GM23338 (cell line): ENCODE data around the gene SFT2D3. TPM values are rescaled to one million over a fixed set of nuclear protein-coding genes. Genes with fewer than 3 reads are reported as not detected.
"Not testable (repeated sequence)": the region's sequence is repeated elsewhere in the genome, so short reads cannot be mapped to it uniquely, and the experiment has no call there.

Experiments
- ATAC-seq: fragments of 200-7000 bp; cut with Tn5 transposase; 3 replicates; pipeline ENCODE4 v1.9.1; 2020
- DNase-seq: peaks from one replicate; pipeline ENCODE4 v3.0.0-alpha.2; 2015; ENCODE audit warnings: low spot score
- H2AFZ ChIP-seq: fragments of 200-600 bp; sonication (generic); 2 replicates; pipeline ENCODE4 v1.8.0; 2016; ENCODE audit warnings: antibody characterized with exemption, mild to moderate bottlenecking, moderate library complexity
- H3F3A ChIP-seq: fragments of 200-600 bp; sonication (generic); replicated peaks from 2 replicates; pipeline ENCODE4 v1.8.0; 2017; ENCODE audit warnings: antibody characterized with exemption, mixed run types, low read depth
- H3K27ac ChIP-seq: fragments of 200-600 bp; sonication (generic); 2 replicates; pipeline ENCODE4 v1.6.1; 2016; ENCODE audit warnings: low read depth
- H3K27me3 ChIP-seq: fragments of 200-600 bp; sonication (generic); 2 replicates; pipeline ENCODE4 v1.8.0; 2016; ENCODE audit warnings: mild to moderate bottlenecking, mixed run types, moderate library complexity; ENCODE audit not compliant: insufficient read depth
- H3K36me3 ChIP-seq: fragments of 200-600 bp; sonication (generic); 2 replicates; pipeline ENCODE4 v1.8.0; 2016; ENCODE audit warnings: mild to moderate bottlenecking; ENCODE audit not compliant: insufficient read depth
- H3K4me1 ChIP-seq: fragments of 200-600 bp; sonication (generic); 2 replicates; pipeline ENCODE4 v1.8.0; 2016; ENCODE audit warnings: mild to moderate bottlenecking, moderate library complexity; ENCODE audit not compliant: insufficient read depth
- H3K4me2 ChIP-seq: fragments of 200-600 bp; sonication (generic); 2 replicates; pipeline ENCODE4 v1.7.1; 2017; ENCODE audit warnings: mixed run types
- H3K4me3 ChIP-seq: fragments of 200-600 bp; sonication (generic); 2 replicates; pipeline ENCODE4 v1.6.1; 2016; ENCODE audit warnings: mixed run types
- H3K79me2 ChIP-seq: fragments of 200-600 bp; sonication (generic); replicated peaks from 2 replicates; pipeline ENCODE4 v1.8.0; 2017; ENCODE audit warnings: mild to moderate bottlenecking; ENCODE audit not compliant: insufficient read depth
- H3K9me2 ChIP-seq: fragments of 200-600 bp; sonication (generic); 2 replicates; pipeline ENCODE4 v1.8.0; 2017; ENCODE audit not compliant: insufficient read depth
- H4K20me1 ChIP-seq: fragments of 200-600 bp; sonication (generic); replicated peaks from 2 replicates; pipeline ENCODE4 v1.8.0; 2017; ENCODE audit warnings: mild to moderate bottlenecking; ENCODE audit not compliant: insufficient read depth
- H3K27ac Mint-ChIP-seq: 2 replicates; pipeline ENCODE4 v1.8.0; 2020; ENCODE audit warnings: inconsistent platforms, mild to moderate bottlenecking, moderate library complexity, mixed read lengths
- H3K27me3 Mint-ChIP-seq: 3 replicates; pipeline ENCODE4 v1.8.0; 2022; ENCODE audit warnings: low read depth, mild to moderate bottlenecking, moderate library complexity, mixed read lengths, inconsistent platforms; ENCODE audit not compliant: insufficient read depth, poor library complexity
- H3K36me3 Mint-ChIP-seq: 3 replicates; pipeline ENCODE4 v1.8.0; 2021; ENCODE audit warnings: low read depth, mild to moderate bottlenecking, inconsistent platforms, moderate library complexity, mixed read lengths
- H3K4me1 Mint-ChIP-seq: 3 replicates; pipeline ENCODE4 v1.8.0; 2020; ENCODE audit warnings: mild to moderate bottlenecking, inconsistent platforms, mixed read lengths
- H3K4me3 Mint-ChIP-seq: 3 replicates; pipeline ENCODE4 v1.8.0; 2021; ENCODE audit warnings: moderate library complexity, mild to moderate bottlenecking, inconsistent platforms, mixed read lengths
- H3K9me3 Mint-ChIP-seq: 3 replicates; pipeline ENCODE4 v1.8.0; 2020; ENCODE audit warnings: moderate library complexity, mild to moderate bottlenecking, inconsistent platforms, mixed read lengths
- CREB1 ChIP-seq: fragments of 250-450 bp; sonication (Bioruptor Pico); IDR thresholded peaks from 2 replicates; pipeline ENCODE4 v1.5.0; 2020; ENCODE audit warnings: low read depth, mild to moderate bottlenecking, moderate library complexity
- EZH2phosphoT487 ChIP-seq: fragments of 200-600 bp; sonication (generic); IDR thresholded peaks from one replicate; pipeline ENCODE4 v1.8.1; 2018; ENCODE audit warnings: antibody characterized with exemption; ENCODE audit not compliant: unreplicated experiment
- JUNB ChIP-seq: IDR thresholded peaks from one replicate; pipeline ENCODE4 v1.6.1; 2016; ENCODE audit warnings: antibody characterized with exemption; ENCODE audit not compliant: unreplicated experiment
- POLR2AphosphoS5 ChIP-seq: IDR thresholded peaks from 2 replicates; pipeline ENCODE4 v1.6.1; 2016; ENCODE audit warnings: antibody characterized with exemption, low read depth
- REST ChIP-seq: IDR thresholded peaks from one replicate; pipeline ENCODE4 v1.6.1; 2018; ENCODE audit warnings: antibody characterized with exemption; ENCODE audit not compliant: unreplicated experiment
- STAT1 ChIP-seq: IDR thresholded peaks from one replicate; pipeline ENCODE4 v1.6.1; 2016; ENCODE audit warnings: antibody characterized with exemption; ENCODE audit not compliant: unreplicated experiment
- ZNF114 ChIP-seq: fragments of 250-450 bp; sonication (Bioruptor Pico); IDR thresholded peaks from 2 replicates; pipeline ENCODE4 v1.5.0; 2020; ENCODE audit warnings: mild to moderate bottlenecking, moderate library complexity
- ZNF462 ChIP-seq: fragments of 250-450 bp; sonication (Bioruptor Pico); IDR thresholded peaks from 2 replicates; pipeline ENCODE4 v1.5.0; 2020; ENCODE audit warnings: mild to moderate bottlenecking, moderate library complexity
- polyA plus RNA-seq: library from polyadenylated mRNA; unstranded; fragments of >200 nt; fragmentation: Nextera tagmentation; extraction: Ambion mirVana; gene quantifications from 2 replicates; pipeline ENCODE4 v1.2.1, GENCODE V29; 2016
- total RNA-seq: library from RNA; depleted of rRNA; stranded (reverse); fragments of >200 nt; shearing (Covaris generic); gene quantifications from 2 replicates; pipeline ENCODE4 v1.2.3, GENCODE V29; 2014

SFT2D3 gene
- total and polyA plus RNA-seq, 2 experiments from 2014 or later: 13.7 TPM; not detected in 1

DNA sequence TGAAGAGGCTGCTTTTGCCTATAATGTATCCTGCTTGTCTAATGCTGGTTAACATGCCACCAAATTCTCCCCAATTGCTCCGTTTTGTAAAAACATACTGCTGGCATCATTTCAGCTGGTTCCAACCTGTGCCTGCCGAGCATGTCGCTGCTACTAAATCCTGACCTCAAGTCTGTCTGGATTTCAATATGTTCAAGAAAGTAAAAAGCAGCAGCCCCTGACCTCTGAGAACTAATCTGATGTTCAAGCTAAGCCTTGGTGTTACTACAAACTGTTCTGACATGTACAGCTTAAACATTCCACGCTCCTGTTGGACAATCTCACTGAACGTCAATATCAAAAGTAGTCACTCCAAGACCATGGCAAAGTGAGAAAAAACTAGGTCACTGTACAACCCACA is 46.3 kb downstream of the SFT2D3 start:
- Histone ChIP-seq H3F3A (no peaks in the 10 kb centered on the region), H3K79me2 (no peaks in the 10 kb centered on the region), H4K20me1 (0 out of 2 replicates have a peak, but pooled peaks cover 11% of the 10 kb centered on the region), H3K27me3 (no peaks in the 10 kb centered on the region), H3K4me1 (no peaks in the 10 kb centered on the region), H3K4me2 (no peak overlapping the region), H2AFZ (no peak overlapping the region), H3K4me3 (no peak overlapping the region), H3K27ac (no peak overlapping the region), H3K9me2 (no peaks in the 10 kb centered on the region), H3K36me3 (peaks cover 7% of the 10 kb centered on the region; the same call in 1 of the 2 replicates)
- H3K36me3 Mint-ChIP-seq: peaks cover 11% of the 10 kb centered on the region; the same call in 2 of the 3 replicates
- no peaks in the 10 kb centered on the region for H3K9me3 Mint-ChIP-seq
- H3K27me3 Mint-ChIP-seq: peaks cover 2% of the 10 kb centered on the region
- TF ChIP-seq STAT1: no peak
- TF ChIP-seq ZNF114: no peak
- TF ChIP-seq EZH2phosphoT487: no peak
- no peak for TF ChIP-seq CREB1
- H3K4me3 Mint-ChIP-seq: no peak overlapping the region
- H3K27ac Mint-ChIP-seq: no peak overlapping the region
- H3K4me1 Mint-ChIP-seq: no peaks in the 10 kb centered on the region
- ATAC-seq (no peak), DNase-seq (no peak)

DNA sequence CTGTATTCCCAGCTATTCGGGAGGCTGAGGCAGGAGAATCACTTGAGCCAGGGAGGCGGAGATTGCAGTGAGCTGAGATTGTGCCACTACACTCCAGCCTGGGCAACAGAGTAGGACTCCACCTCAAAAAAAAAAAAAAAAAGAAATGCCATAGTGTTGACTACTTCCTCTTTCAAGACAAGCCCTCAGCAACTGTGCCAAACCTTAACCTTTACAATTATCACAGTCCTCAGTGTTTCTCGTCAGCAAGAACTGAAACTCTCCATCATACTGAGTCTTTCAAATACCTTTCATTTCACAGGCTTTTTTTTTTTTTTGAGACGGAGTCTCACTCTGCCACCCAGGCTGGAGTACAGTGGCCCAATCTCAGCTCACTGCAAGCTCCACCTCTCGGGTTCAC is 48.2 kb downstream of the SFT2D3 start:
- DNase-seq, H3K36me3 ChIP-seq, H3F3A ChIP-seq, H3K4me3 ChIP-seq, H3K27ac Mint-ChIP-seq, H3K9me2 ChIP-seq, H3K9me3 Mint-ChIP-seq, H3K4me2 ChIP-seq, ATAC-seq, H3K27me3 Mint-ChIP-seq, H3K79me2 ChIP-seq, H2AFZ ChIP-seq, H3K27me3 ChIP-seq, H3K27ac ChIP-seq, H3K4me1 Mint-ChIP-seq, H3K4me1 ChIP-seq, H3K4me3 Mint-ChIP-seq: not testable (repeated sequence)
- H4K20me1 ChIP-seq: 0 out of 2 replicates have a peak, but pooled peaks cover 11% of the 10 kb centered on the region
- H3K36me3 Mint-ChIP-seq: peaks cover 11% of the 10 kb centered on the region; the same call in 2 of the 3 replicates

GRCh38 chr2:127753374-127753773 is 52.1 kb downstream of the SFT2D3 start:
- Histone ChIP-seq H2AFZ (no peak overlapping the region), H3K27ac (no peak overlapping the region), H3K36me3 (no peaks in the 10 kb centered on the region), H3F3A (no peaks in the 10 kb centered on the region), H4K20me1 (no peaks in the 10 kb centered on the region), H3K4me3 (no peak overlapping the region), H3K4me1 (no peaks in the 10 kb centered on the region), H3K9me2 (no peaks in the 10 kb centered on the region), H3K27me3 (no peaks in the 10 kb centered on the region), H3K79me2 (no peaks in the 10 kb centered on the region), H3K4me2 (no peak overlapping the region)
- Mint-ChIP-seq H3K9me3 (no peaks in the 10 kb centered on the region), H3K36me3 (peaks cover 14% of the 10 kb centered on the region; the same call in 2 of the 3 replicates), H3K27ac (no peak overlapping the region), H3K4me3 (no peak overlapping the region), H3K4me1 (no peaks in the 10 kb centered on the region), H3K27me3 (peaks cover 6% of the 10 kb centered on the region)
- ATAC-seq (no peak), DNase-seq (no peak)
- TF ChIP-seq EZH2phosphoT487 (no peak), ZNF114 (no peak), REST (no peak), POLR2AphosphoS5 (no peak), CREB1 (no peak), JUNB (no peak), ZNF462 (no peak)
